H9 (cell line): ENCODE results near the gene MYOCOS. TPM values are rescaled to one million over a fixed set of nuclear protein-coding genes. Genes with fewer than 3 reads are reported as not detected.

Source experiments
- DNase-seq: peaks from one replicate; pipeline ENCODE4 v3.0.0-alpha.2; 2017
- H2AFZ ChIP-seq: one replicate; pipeline ENCODE4 v1.6.1; 2013; ENCODE audit warnings: mild to moderate bottlenecking, low read length, control low read depth, moderate library complexity
- H2AK5ac ChIP-seq: 2 replicates; pipeline ENCODE4 v1.6.1; 2013; ENCODE audit warnings: low read length, control low read depth, mixed read lengths; ENCODE audit not compliant: insufficient read length
- H2BK120ac ChIP-seq: one replicate; pipeline ENCODE4 v1.6.1; 2013; ENCODE audit warnings: low read depth, mild to moderate bottlenecking, low read length, control low read depth, inconsistent platforms; ENCODE audit not compliant: poor library complexity, severe bottlenecking
- H2BK12ac ChIP-seq: 2 replicates; pipeline ENCODE4 v1.6.1; 2013; ENCODE audit warnings: low read length, control low read depth, mixed read lengths, low read depth; ENCODE audit not compliant: insufficient read length
- H2BK15ac ChIP-seq: 2 replicates; pipeline ENCODE4 v1.6.1; 2013; ENCODE audit warnings: low read depth, low read length, control low read depth
- H2BK20ac ChIP-seq: one replicate; pipeline ENCODE4 v1.6.1; 2013; ENCODE audit warnings: low read depth, mild to moderate bottlenecking, low read length, control low read depth, inconsistent platforms; ENCODE audit not compliant: poor library complexity, severe bottlenecking
- H2BK5ac ChIP-seq: 2 replicates; pipeline ENCODE4 v1.6.1; 2013; ENCODE audit warnings: low read length, control low read depth, mixed read lengths; ENCODE audit not compliant: insufficient read length
- H3K14ac ChIP-seq: 2 replicates; pipeline ENCODE4 v1.6.1; 2013; ENCODE audit warnings: low read length, control low read depth; ENCODE audit not compliant: insufficient read depth
- H3K18ac ChIP-seq: 2 replicates; pipeline ENCODE4 v1.6.1; 2013; ENCODE audit warnings: low read depth, mild to moderate bottlenecking, mixed read lengths, low read length, control low read depth; ENCODE audit not compliant: insufficient read length
- H3K23ac ChIP-seq: 2 replicates; pipeline ENCODE4 v1.6.1; 2013; ENCODE audit warnings: low read length, control low read depth, mixed read lengths, low read depth; ENCODE audit not compliant: insufficient read length
- H3K23me2 ChIP-seq: 2 replicates; pipeline ENCODE4 v1.6.1; 2013; ENCODE audit warnings: low read depth, mild to moderate bottlenecking, mixed read lengths, low read length, control low read depth; ENCODE audit not compliant: insufficient read length, poor library complexity, severe bottlenecking
- H3K27ac ChIP-seq: 2 replicates; pipeline ENCODE4 v1.5.1; 2013; ENCODE audit warnings: low read length, control low read depth, mixed read lengths, low read depth; ENCODE audit not compliant: insufficient read length
- H3K27me3 ChIP-seq: 2 replicates; pipeline ENCODE4 v1.6.1; 2013; ENCODE audit warnings: low read length, control low read depth, inconsistent platforms; ENCODE audit not compliant: insufficient read depth
- H3K4ac ChIP-seq: 2 replicates; pipeline ENCODE4 v1.6.1; 2013; ENCODE audit warnings: low read depth, mild to moderate bottlenecking, control low read depth, inconsistent platforms, low read length, moderate library complexity
- H3K4me1 ChIP-seq: 2 replicates; pipeline ENCODE4 v1.6.1; 2013; ENCODE audit warnings: low read length, control low read depth, inconsistent platforms; ENCODE audit not compliant: insufficient read depth
- H3K4me2 ChIP-seq: 2 replicates; pipeline ENCODE4 v1.6.1; 2013; ENCODE audit warnings: low read length, control low read depth, mixed read lengths; ENCODE audit not compliant: insufficient read length, insufficient read depth
- H3K56ac ChIP-seq: 2 replicates; pipeline ENCODE4 v1.6.1; 2013; ENCODE audit warnings: low read depth, mild to moderate bottlenecking, mixed read lengths, low read length, control low read depth; ENCODE audit not compliant: insufficient read length
- H3K79me1 ChIP-seq: 2 replicates; pipeline ENCODE4 v1.6.1; 2013; ENCODE audit warnings: low read depth, mild to moderate bottlenecking, moderate library complexity, low read length, control low read depth, inconsistent platforms; ENCODE audit not compliant: insufficient read depth, poor library complexity, severe bottlenecking
- H3K79me2 ChIP-seq: 2 replicates; pipeline ENCODE4 v1.6.1; 2013; ENCODE audit warnings: low read length, control low read depth, inconsistent platforms; ENCODE audit not compliant: insufficient read depth
- H3K9ac ChIP-seq: 2 replicates; pipeline ENCODE4 v1.6.1; 2013; ENCODE audit warnings: low read length, control low read depth, mixed read lengths; ENCODE audit not compliant: insufficient read length; ENCODE audit errors: extremely low read depth
- H3K9me3 ChIP-seq: one replicate; pipeline ENCODE4 v1.6.1; 2013; ENCODE audit warnings: low read depth, low read length, inconsistent platforms; ENCODE audit not compliant: control insufficient read depth
- H3T11ph ChIP-seq: one replicate; pipeline ENCODE4 v1.6.1; 2013; ENCODE audit warnings: mild to moderate bottlenecking, low read length, control low read depth, inconsistent platforms
- H4K20me1 ChIP-seq: one replicate; pipeline ENCODE4 v1.6.1; 2013; ENCODE audit not compliant: control insufficient read depth, insufficient read length, insufficient read depth
- H4K5ac ChIP-seq: 2 replicates; pipeline ENCODE4 v1.6.1; 2013; ENCODE audit warnings: low read depth, mild to moderate bottlenecking, mixed read lengths, low read length, control low read depth; ENCODE audit not compliant: insufficient read length
- H4K8ac ChIP-seq: replicated peaks from 2 replicates; pipeline ENCODE4 v1.6.1; 2013; ENCODE audit warnings: low read length, control low read depth, mixed read lengths, low read depth; ENCODE audit not compliant: insufficient read length
- H4K91ac ChIP-seq: 2 replicates; pipeline ENCODE4 v1.6.1; 2013; ENCODE audit warnings: low read depth, mild to moderate bottlenecking, moderate library complexity, mixed read lengths, low read length, control low read depth; ENCODE audit not compliant: insufficient read length
- H3K27ac Mint-ChIP-seq, 3 experiments: 2 replicates in 2 of 3; 3 replicates in 1 of 3; pipeline ENCODE4 v1.8.0; 2020 to 2021; ENCODE audit warnings: mixed read lengths in 3 of 3, mild to moderate bottlenecking in 1 of 3, moderate library complexity in 1 of 3
- H3K27me3 Mint-ChIP-seq: 2 replicates; pipeline ENCODE4 v1.8.0; 2021; ENCODE audit warnings: low read depth, mild to moderate bottlenecking, moderate library complexity, mixed read lengths
- H3K36me3 Mint-ChIP-seq, 3 experiments: 2 replicates in 2 of 3; 3 replicates in 1 of 3; pipeline ENCODE4 v1.8.0; 2020 to 2021; ENCODE audit warnings: low read depth in 3 of 3, mixed read lengths in 3 of 3; ENCODE audit not compliant: insufficient read depth in 1 of 3
- H3K4me1 Mint-ChIP-seq, 2 experiments: 2 replicates each; pipeline ENCODE4 v1.8.0; 2020; ENCODE audit warnings: mixed read lengths in 2 of 2
- H3K4me3 Mint-ChIP-seq, 2 experiments: 2 replicates in 1 of 2; 3 replicates in 1 of 2; pipeline ENCODE4 v1.8.0; 2020 to 2021; ENCODE audit warnings: mild to moderate bottlenecking in 2 of 2, mixed read lengths in 2 of 2, moderate library complexity in 1 of 2
- H3K9me3 Mint-ChIP-seq, 2 experiments: 2 replicates in 1 of 2; 3 replicates in 1 of 2; pipeline ENCODE4 v1.8.0; 2020; ENCODE audit warnings: mild to moderate bottlenecking in 2 of 2, mixed read lengths in 2 of 2, moderate library complexity in 1 of 2
- WGBS: extraction: QIAGEN DNeasy Blood & Tissue Kit; methylation state at CpG from one replicate; pipeline ENCODE4 v1.1.7; 2013; ENCODE audit warnings: missing lambda C conversion rate, low lambda C conversion rate, mixed read lengths; ENCODE audit not compliant: insufficient read length; ENCODE audit errors: extremely low coverage; 5-methylcytosine and 5-hydroxymethylcytosine counted together
- total RNA-seq: library from RNA; stranded (reverse); gene quantifications from 2 replicates; pipeline ENCODE4 v1.2.1, GENCODE V29; 2021
- TF ChIP-seq, protein P1 (sequence below): fragments of 200-600 bp; sonication (generic); conservative IDR thresholded peaks from 3 replicates; pipeline ENCODE4 v1.8.0; 2021; ENCODE audit warnings: antibody characterized with exemption, mild to moderate bottlenecking

The MYOCOS gene
- total RNA-seq, 1 experiment from 2014 or later: 0.13 TPM

DNA sequence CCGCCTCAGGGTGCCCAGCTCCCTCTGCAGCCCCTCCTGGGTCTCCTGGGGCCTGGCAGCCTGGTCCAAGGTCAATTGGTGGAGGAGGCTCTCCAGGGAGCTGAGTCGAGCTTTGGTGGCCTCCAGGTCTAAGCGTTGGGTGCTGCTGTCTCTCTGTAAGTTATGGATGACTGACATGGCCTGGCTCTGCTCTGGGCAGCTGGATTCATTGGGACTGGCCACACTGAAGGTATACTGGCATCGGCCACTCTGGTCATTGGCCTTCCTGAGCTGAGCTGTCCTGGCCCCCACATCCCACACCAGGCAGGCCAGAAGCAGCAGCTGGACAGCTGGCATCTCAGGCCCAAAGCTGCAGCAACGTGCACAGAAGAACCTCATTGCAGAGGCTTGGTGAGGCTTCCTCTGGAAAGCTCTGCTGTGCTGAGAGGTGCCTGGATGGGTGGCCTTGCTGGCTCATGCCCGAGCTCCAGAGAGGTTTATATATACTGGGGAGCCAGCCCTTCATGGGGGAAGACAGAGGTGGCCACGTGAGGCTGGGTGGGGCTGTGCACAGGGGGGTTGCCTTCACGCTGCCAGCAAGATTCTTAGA is 30.3 kb downstream of the MYOCOS start, which contains the start of gene MYOC:
Gene MYOC (minus strand): TSS at position 455 of the 589 bp plus-strand sequence. CDS start 77 bp downstream, at position 378.
- H4K91ac ChIP-seq: no peak within 1 kb of the TSS
- H3K9me3 ChIP-seq: no peaks in the 10 kb centered on the region
- H4K8ac ChIP-seq: no peak within 1 kb of the TSS
- no peak for DNase-seq
- no peak within 1 kb of the TSS for H3K27ac ChIP-seq
- peaks cover 4% of the 10 kb centered on the region; the same call in 1 of the 2 replicates for H3K27me3 Mint-ChIP-seq
- no peak within 1 kb of the TSS for H3K9ac ChIP-seq
- H3K4me1 ChIP-seq: no peaks in the 10 kb centered on the region; the same call in 1 of the 2 replicates
- H2BK15ac ChIP-seq: no peak within 1 kb of the TSS
- no peak within 1 kb of the TSS for H3K4me2 ChIP-seq
- no peak within 1 kb of the TSS for H2BK120ac ChIP-seq
- H3K36me3 Mint-ChIP-seq: no peaks in the 10 kb centered on the region
- no peaks in the 10 kb centered on the region for H3K79me1 ChIP-seq
- H3T11ph ChIP-seq: no peak within 1 kb of the TSS
- TF ChIP-seq, protein P1, sequence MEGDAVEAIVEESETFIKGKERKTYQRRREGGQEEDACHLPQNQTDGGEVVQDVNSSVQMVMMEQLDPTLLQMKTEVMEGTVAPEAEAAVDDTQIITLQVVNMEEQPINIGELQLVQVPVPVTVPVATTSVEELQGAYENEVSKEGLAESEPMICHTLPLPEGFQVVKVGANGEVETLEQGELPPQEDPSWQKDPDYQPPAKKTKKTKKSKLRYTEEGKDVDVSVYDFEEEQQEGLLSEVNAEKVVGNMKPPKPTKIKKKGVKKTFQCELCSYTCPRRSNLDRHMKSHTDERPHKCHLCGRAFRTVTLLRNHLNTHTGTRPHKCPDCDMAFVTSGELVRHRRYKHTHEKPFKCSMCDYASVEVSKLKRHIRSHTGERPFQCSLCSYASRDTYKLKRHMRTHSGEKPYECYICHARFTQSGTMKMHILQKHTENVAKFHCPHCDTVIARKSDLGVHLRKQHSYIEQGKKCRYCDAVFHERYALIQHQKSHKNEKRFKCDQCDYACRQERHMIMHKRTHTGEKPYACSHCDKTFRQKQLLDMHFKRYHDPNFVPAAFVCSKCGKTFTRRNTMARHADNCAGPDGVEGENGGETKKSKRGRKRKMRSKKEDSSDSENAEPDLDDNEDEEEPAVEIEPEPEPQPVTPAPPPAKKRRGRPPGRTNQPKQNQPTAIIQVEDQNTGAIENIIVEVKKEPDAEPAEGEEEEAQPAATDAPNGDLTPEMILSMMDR: no peak
- H3K4ac ChIP-seq: no peak within 1 kb of the TSS
- H3K4me1 Mint-ChIP-seq: peaks cover 12 to 14% of the 10 kb centered on the region in 2 experiments
- no peak within 1 kb of the TSS for H3K18ac ChIP-seq
- no peak within 1 kb of the TSS for H2BK12ac ChIP-seq
- H3K4me3 Mint-ChIP-seq: no peak within 1 kb of the TSS
- H3K27me3 ChIP-seq: no peaks in the 10 kb centered on the region
- H3K23me2 ChIP-seq: no peaks in the 10 kb centered on the region
- no peaks in the 10 kb centered on the region for H4K20me1 ChIP-seq
- WGBS: no CpG with 5 or more reads among the region's 8 CpGs
- no peaks in the 10 kb centered on the region for H3K79me2 ChIP-seq
- no peaks in the 10 kb centered on the region for H3K9me3 Mint-ChIP-seq
- H3K56ac ChIP-seq: no peak within 1 kb of the TSS
- H3K14ac ChIP-seq: no peak within 1 kb of the TSS
- no peak within 1 kb of the TSS; a peak in 1 of 7 replicates for H3K27ac Mint-ChIP-seq
- no peak within 1 kb of the TSS for H2AFZ ChIP-seq
- no peak within 1 kb of the TSS for H3K23ac ChIP-seq
- H2BK5ac ChIP-seq: no peak within 1 kb of the TSS
- no peak within 1 kb of the TSS for H4K5ac ChIP-seq
- H2AK5ac ChIP-seq: no peak within 1 kb of the TSS
- H2BK20ac ChIP-seq: no peak within 1 kb of the TSS
